HG02870 (cell line): ENCODE measurements around the gene HAPLN2.
"Not testable (repeated sequence)": the region's sequence is repeated elsewhere in the genome, so short reads cannot be mapped to it uniquely, and the experiment has no call there.

Experiments used
- ATAC-seq: cut with Tn5 transposase; IDR thresholded peaks from one replicate; pipeline ENCODE4 v1.9.1; 2021; ENCODE audit warnings: mild to moderate bottlenecking, moderate library complexity; ENCODE audit not compliant: unreplicated experiment

HAPLN2 gene

GRCh38 chr1:156591432-156592157 is 27.6 kb upstream of the HAPLN2 start, which contains the start of gene NAXE:
Gene NAXE (plus strand): TSS chr1:156591776. CDS start chr1:156591805, 29 bp downstream.
- ATAC-seq: peak; percentile 73

- ATAC-seq: no peak
These were observed 26.9 kb upstream of the HAPLN2 start for GRCh38 chr1:156592158-156592909.

- ATAC-seq: no peak
These were observed 26.1 kb upstream of the HAPLN2 start for GRCh38 chr1:156592910-156593660.

- no peak for ATAC-seq
These were observed 25.6 kb upstream of the HAPLN2 start for GRCh38 chr1:156593661-156593989.

- no peak for ATAC-seq
These were observed 25.0 kb upstream of the HAPLN2 start for GRCh38 chr1:156594190-156594589.

- ATAC-seq: no peak
These were observed 24.2 kb upstream of the HAPLN2 start for GRCh38 chr1:156595016-156595415.

GRCh38 chr1:156596426-156596825 is 22.8 kb upstream of the HAPLN2 start:
- no peak for ATAC-seq

- ATAC-seq: no peak
These were observed 21.1 kb upstream of the HAPLN2 start for GRCh38 chr1:156598125-156598524.

GRCh38 chr1:156598731-156599432 is 20.3 kb upstream of the HAPLN2 start:
- ATAC-seq: no peak

GRCh38 chr1:156599811-156600210 is 19.4 kb upstream of the HAPLN2 start:
- ATAC-seq: no peak

GRCh38 chr1:156600733-156601121 is 18.5 kb upstream of the HAPLN2 start:
- ATAC-seq: no peak

GRCh38 chr1:156601122-156601830 is 17.9 kb upstream of the HAPLN2 start, which contains the start of gene GPATCH4:
Gene GPATCH4 (minus strand): TSS chr1:156601479.
- peak; percentile 59 for ATAC-seq

- no peak for ATAC-seq
These were observed 17.3 kb upstream of the HAPLN2 start for GRCh38 chr1:156601892-156602291.

- ATAC-seq: no peak
These were observed 16.6 kb upstream of the HAPLN2 start for GRCh38 chr1:156602557-156602993.

GRCh38 chr1:156607344-156607743 is 11.9 kb upstream of the HAPLN2 start:
- not testable (repeated sequence) for ATAC-seq

GRCh38 chr1:156608036-156608674 is 11.1 kb upstream of the HAPLN2 start:
- ATAC-seq: no peak

- no peak for ATAC-seq
These were observed 10.2 kb upstream of the HAPLN2 start for GRCh38 chr1:156608981-156609380.

GRCh38 chr1:156610072-156610471 is 9.1 kb upstream of the HAPLN2 start:
- not testable (repeated sequence) for ATAC-seq

GRCh38 chr1:156612666-156613065 is 6.5 kb upstream of the HAPLN2 start:
- ATAC-seq: no peak

- ATAC-seq: no peak
These were observed 3.3 kb upstream of the HAPLN2 start for GRCh38 chr1:156615946-156616345.
